Jurkat, Clone E6-1 (cell line): Measurements from ENCODE around the gene KLHL36. TPM values are rescaled to one million over a fixed set of nuclear protein-coding genes. Genes with fewer than 3 reads are reported as not detected.
A peak's percentile ranks its signal among the peaks of the same experiment; 100 is the strongest.

Experiments
- DNase-seq: peaks from one replicate; pipeline ENCODE4 v3.0.0-alpha.2; 2011; ENCODE audit warnings: low read depth, low spot score
- H3K4me3 ChIP-seq: 2 replicates; pipeline ENCODE4 v1.5.1; 2011; ENCODE audit warnings: mild to moderate bottlenecking, low read length, control low read depth, moderate library complexity
- polyA plus RNA-seq: library from polyadenylated mRNA; unstranded; fragments of >200 nt; gene quantifications from one replicate; pipeline ENCODE4 v1.2.1, GENCODE V29; 2012; ENCODE audit warnings: missing spikeins; ENCODE audit not compliant: insufficient read length, insufficient read depth

KLHL36 gene
- 11.5 TPM for polyA plus RNA-seq

GRCh38 chr16:84647828-84648594 lies at the start of gene KLHL36:
TSS of gene KLHL36 (plus strand) at chr16:84648511. CDS start at chr16:84650868, 2,357 bp downstream.
- H3K4me3 ChIP-seq: peak within 1 kb of the TSS; percentile 53

GRCh38 chr16:84599521-84600202 lies 48.6 kb upstream of the KLHL36 start:
- DNase-seq: no peak
- H3K4me3 ChIP-seq: no peak overlapping the region

More at GRCh38 chr16:84647828-84648594, at the start of gene KLHL36:
- DNase-seq: no peak

DNA sequence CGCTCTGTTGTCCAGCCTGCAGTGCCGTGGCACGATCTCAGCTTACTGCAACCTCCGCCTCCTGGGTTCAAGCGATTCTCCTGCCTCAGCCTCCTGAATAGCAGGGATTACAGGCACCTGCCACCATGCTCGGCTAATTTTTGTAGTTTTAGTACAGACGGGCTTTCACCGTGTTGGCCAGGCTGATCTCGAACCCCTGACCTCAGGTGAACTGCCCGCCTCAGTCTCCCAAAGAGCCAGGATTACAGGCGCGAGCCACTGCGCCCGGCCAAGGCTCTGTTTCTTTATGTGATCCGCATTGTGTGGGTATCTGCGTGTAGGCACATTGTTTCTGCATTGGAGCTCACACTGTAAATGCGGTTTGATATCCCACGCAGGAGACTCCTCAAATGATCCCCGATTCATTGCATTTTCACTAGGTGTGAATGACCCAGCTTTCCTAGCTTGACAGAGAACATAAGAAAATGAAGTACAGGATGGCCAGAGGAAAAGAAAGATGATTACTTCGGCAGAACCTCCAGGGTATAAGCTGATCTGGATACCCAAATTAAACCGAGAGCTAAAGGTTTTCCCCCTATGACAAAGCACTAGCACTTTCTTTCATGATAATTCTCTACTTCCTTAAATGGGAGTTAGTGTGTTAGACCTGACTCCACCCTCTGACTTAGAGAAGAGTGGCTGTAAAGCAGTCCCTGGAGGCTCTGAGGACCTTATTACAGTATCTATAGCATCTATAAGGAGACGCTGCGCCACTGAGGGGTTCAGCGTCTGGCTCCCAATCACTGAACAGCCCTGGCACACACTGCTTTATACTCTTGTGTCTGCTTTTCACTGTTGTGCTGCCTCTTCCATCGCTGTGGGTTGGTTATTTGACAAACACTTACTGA lies 47.7 kb upstream of the KLHL36 start:
- no peak overlapping the region for H3K4me3 ChIP-seq
- no peak for DNase-seq

DNA sequence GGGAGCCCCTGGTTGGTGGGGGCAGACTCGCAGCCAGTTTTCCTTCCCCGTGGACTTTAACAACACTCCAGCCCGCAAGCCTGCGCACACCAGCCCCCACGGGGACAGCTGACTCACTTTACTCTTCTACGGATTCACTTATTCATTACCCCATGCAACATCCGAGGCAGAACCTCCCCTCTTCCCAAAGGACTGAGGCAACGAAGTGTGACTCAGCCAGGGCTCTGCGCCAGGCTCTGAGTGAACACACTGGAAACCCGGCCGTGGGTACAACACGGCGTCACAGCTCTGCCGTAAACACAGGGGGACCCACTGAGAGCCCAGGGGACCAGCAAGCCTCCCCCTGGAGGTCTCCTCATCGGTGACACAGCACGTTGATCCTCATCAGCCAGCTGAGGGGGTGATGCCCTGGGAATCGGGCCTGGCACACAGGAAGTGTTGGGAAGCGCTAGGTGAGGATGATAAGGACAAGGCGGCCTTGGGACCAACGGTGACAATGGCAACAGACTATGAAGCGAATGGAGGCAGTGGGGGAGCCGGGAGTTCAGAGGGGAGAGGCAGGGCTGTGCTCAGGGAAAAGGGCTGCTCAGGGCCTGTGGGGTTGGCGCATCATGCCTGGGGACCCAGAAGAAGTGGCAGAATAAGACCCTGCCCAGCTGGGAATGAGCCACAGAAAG lies 45.0 kb upstream of the KLHL36 start:
- DNase-seq: no peak
- no peak overlapping the region for H3K4me3 ChIP-seq

DNA sequence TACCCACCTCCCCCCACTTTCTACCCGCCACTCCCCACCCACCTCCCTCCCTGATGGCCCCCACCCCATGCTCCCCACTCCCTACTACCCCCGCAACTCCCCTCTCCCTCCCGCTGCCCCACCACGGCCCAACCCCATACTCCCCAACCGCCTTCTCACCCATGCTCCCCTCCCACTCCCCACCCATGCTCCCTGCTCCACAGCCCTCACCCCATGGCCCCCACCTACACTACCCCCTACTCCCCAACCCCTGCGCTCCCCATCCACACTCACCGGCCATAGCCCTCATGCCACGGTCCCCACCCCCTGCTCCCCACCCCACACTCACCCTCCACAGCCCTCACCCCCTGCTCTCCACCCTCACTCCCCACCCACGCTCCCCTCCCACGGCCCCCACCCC lies 44.4 kb upstream of the KLHL36 start:
- no peak for DNase-seq
- no peak overlapping the region for H3K4me3 ChIP-seq

DNA sequence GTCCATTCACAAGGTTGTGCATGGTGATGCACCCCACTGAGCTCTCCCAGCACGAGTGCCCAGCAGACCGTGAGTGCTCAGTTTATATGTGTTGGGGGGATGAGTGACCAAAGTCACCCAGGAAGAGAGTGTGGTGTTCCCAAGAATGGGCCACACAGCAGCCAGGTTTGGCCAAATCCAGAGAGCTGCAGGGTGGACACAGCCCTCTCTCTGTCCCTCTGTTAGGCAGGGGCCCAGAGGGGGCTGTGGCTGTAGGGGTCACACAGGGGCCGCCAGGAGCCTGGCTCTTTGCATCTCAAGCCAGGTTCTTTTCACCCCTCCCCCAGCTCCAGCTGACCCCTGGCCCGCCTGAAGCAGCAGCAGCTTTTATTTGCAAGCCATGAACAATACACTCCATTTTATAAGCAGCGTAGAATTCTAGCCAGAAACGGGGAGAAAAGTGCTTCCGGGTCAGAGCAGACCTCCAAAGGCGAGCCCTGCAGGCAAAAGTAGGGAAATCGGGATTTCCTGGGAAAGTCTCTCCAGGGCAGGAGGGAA lies 43.8 kb upstream of the KLHL36 start:
- H3K4me3 ChIP-seq: no peak overlapping the region
- no peak for DNase-seq

GRCh38 chr16:84605339-84605848 lies 42.9 kb upstream of the KLHL36 start:
- H3K4me3 ChIP-seq: no peak overlapping the region
- DNase-seq: no peak

DNA sequence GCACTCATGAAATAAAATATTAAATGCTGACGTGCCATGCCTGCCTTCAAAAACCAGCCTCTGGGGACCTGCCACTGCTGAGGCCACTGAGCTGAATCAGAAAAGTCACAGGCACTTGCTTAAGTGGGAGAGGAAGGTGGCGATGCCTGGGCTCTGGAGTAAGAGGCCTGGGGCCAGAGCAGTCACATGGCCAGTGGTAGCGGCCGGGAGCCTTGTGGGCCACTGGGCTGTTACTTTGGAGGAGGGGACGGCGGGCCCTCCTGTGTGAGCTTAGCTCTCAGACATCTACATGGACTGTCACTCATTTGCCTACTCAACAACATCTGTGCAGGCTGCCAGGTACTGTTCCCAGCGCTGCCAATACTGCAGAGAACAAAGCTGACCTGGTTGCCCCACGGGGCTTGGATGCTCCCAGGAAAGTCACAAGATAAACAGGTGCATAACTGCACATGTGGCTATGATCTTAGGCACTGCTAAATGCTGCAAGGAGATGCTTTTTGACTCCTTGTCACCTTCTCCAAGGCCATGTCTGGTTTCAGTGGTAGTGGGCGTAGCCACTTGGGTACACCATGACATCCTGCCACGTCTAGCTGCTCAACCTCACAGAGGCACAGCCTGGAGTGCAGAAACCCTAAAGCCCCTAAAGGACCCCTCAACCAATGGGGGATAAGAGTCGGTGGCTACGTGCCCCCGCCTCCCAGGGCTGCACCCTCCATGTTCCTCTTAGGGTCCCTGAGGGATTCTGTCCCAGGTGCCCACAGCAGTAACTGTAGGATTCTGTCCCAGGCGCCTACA lies 42.0 kb upstream of the KLHL36 start:
- H3K4me3 ChIP-seq: no peak overlapping the region
- DNase-seq: peak; percentile 39

- no peak for DNase-seq
- no peak overlapping the region for H3K4me3 ChIP-seq
Measured at GRCh38 chr16:84607061-84607460, 41.2 kb upstream of the KLHL36 start.

DNA sequence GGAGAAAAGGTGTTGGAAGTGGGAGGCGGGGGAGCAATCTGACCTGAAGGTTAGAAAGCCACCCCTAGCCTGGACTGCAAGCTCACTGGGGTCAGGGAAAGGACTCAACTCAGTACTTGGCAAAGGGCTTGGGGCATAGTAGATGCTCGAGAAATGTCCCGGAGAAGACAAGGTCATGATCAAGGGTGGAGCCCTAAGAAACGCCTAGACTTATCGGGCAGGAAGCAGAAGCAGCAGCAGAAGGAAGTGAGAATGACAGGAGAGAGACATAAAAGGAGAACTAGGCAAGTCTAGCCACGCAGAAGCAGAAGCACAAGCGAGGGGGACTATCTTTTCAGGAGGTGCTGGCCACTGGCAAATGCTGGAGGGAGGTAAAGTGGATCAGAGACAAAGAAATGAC lies 40.6 kb upstream of the KLHL36 start:
- peak overlapping the region; percentile 0; the same call in 1 of the 2 replicates for H3K4me3 ChIP-seq
- peak; percentile 69 for DNase-seq

GRCh38 chr16:84608282-84608681 lies 40.0 kb upstream of the KLHL36 start:
- peak; percentile 69 for DNase-seq

GRCh38 chr16:84609563-84610177 lies 38.6 kb upstream of the KLHL36 start:
- H3K4me3 ChIP-seq: no peak overlapping the region
- no peak for DNase-seq

More at GRCh38 chr16:84608282-84608681, 40.0 kb upstream of the KLHL36 start:
- H3K4me3 ChIP-seq: peak overlapping the region; percentile 0; the same call in 1 of the 2 replicates

DNA sequence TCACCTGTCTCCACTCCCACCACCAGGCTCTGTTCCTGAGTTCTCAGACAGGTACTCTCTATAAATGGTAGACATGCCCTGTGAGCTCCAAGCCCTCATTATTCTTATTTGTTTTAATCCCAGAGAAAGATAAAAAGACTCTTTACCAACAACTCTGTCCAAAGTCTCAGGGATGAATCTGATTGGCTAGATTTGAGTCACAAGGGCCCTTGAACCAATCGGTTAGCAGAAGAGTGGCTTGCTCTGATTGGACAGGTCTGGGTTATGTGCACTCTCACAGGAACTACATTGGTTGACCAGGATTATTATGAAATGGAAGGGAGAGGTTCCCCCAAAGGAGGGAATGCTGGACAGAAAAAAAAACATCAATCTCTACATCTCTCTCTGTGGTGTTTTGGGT lies 37.9 kb upstream of the KLHL36 start:
- H3K4me3 ChIP-seq: no peak overlapping the region
- no peak for DNase-seq

GRCh38 chr16:84611041-84611440 lies 37.3 kb upstream of the KLHL36 start:
- H3K4me3 ChIP-seq: no peak overlapping the region
- DNase-seq: no peak

DNA sequence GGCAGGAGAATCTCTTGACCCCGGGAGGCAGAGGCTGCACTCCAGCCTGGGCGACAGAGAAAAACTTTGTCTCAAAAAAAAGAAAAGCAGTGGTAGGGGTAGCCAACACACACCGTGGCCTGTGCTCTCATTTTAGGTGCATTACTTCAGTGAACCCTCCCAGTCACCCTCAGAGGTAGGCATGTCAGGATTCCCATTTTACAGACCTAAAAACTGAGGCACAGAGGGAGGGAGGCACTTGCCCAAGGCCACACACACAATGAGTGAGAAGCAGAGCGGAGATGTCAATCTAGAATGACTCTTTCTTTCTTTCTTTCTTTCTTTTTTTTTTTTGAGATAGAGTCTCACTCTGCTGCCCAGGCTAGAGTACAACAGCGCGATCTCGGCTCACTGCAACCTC lies 35.6 kb upstream of the KLHL36 start:
- DNase-seq: no peak
- H3K4me3 ChIP-seq: no peak overlapping the region

GRCh38 chr16:84613408-84614072 lies 34.8 kb upstream of the KLHL36 start:
- no peak for DNase-seq
- no peak overlapping the region for H3K4me3 ChIP-seq

DNA sequence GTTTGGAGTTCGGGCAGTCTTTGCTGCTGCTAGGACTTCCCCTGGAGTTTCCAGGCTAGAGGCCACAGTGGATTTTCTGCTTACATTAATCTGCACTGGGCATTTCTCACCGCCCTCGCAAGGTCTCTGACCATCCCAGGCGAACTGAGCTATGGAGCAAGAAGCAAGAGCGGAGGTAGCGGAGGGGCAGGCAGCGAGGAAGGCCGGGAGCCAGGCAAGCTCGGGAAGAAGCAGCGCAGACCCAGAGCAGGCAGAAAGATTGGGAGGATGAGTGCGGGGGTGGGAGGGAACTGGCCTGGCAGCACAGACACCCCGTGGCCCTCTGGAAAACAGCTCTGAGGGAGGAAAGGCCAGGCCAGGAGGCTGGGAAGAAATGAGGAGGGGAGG lies 34.2 kb upstream of the KLHL36 start:
- no peak overlapping the region for H3K4me3 ChIP-seq
- no peak for DNase-seq
